Skeletal muscle cell (primary cell): Measurements from ENCODE around the gene TNN.

Experiments used
- DNase-seq: peaks from one replicate; pipeline ENCODE4 v3.0.0-alpha.2; 2010; ENCODE audit warnings: low read depth
- H3K4me3 ChIP-seq: 2 replicates; pipeline ENCODE4 v1.5.1; 2011; ENCODE audit warnings: low read depth, mild to moderate bottlenecking, control low read depth, low read length, moderate library complexity

Gene TNN

DNA sequence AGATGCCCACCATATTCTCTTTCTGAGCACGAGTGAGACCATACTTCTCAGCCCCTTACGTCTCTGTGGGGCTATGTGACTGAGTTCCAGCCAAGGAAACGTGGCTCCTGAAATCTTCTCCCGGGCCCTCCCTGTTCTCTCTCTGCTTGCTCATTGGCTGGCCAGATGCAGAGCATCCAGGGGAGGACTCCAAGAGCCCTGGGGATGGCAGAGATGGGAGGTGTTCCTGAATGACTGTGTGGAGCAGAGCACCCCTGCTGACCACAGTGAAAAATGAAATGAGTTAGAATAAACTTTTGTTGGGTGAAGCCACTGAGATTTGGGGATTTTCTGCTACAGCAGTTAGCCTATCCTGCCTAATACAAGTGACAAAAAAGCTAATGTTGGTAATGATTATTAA lies 101.1 kb downstream of the TNN start:
- H3K4me3 ChIP-seq, result no peak overlapping the region
- DNase-seq, result no peak

DNA sequence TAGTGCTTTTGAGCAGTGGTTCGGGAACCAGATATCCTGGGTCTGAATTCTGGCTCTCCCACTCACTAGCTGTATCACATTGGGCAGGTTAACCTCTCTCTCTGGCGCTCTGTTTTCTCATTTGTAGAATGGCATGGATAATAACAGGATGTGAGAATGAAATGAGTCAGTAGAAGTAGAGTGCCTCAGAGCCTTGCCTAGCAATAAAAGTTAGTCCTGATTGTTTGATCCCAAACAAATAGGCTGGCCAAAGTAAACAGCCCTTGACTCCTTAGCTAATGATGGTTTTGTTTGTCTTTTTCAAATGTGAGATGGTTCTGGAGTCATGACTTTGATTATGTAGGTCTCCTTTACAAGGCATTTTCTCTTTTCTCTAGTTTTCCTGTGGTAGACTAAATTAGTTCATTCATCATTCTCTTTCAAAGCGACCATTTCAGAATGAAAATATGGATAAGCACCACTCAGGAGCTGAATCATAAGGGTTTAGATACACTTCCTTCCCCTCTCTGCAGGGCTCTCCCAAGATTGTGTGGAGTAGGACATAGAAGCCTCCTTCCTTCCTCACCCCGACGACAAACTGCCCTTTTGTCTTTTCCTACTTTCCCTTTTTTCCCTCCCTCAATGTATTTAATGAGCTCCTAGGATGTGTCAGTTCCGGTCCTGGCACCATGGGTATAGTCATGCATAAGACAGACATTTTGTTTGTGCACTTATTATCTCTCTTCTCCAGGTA lies 101.8 kb downstream of the TNN start:
- DNase-seq, result no peak
- no peak overlapping the region for H3K4me3 ChIP-seq

DNA sequence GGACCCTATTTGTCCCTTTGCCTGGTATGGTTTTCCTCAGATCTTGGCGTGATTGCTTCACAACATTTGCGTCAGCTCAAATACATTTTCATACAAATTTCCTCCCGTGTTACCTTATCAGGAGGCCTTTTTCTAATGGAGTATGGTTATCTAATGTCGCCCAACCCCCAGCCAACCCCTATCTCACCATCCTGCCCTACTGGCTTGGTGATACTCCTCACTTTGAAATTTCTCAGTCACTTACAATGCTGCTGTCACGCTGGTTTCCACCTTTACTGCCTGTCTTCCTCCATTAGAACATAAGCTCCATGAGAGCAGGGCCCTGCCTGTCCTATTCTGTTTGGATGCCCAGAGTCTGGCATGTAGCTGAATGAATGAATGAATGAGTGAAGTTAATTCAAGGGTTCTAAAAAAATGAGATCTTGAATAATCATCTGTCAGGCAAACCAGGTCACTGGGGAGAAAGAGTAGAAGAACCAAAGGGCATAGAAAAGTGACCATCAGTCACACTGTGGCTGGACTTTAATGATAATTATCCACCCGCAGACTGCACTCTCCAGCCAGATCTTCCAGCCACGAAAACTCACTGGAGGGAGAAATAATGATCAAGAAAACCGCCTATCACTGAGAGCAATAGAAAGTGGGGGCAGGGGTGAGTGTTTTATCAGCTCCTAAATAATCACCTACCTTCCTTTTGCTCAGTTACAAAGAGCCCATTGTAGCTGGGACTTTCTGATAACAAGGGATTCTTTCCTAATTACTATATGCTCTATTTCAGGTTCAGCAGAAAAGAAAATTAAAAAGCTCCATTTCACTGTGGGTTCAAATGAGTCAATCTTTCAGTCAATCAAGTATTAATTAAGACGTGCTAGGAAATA lies 103.6 kb downstream of the TNN start:
- no peak for DNase-seq
- no peak overlapping the region for H3K4me3 ChIP-seq

DNA sequence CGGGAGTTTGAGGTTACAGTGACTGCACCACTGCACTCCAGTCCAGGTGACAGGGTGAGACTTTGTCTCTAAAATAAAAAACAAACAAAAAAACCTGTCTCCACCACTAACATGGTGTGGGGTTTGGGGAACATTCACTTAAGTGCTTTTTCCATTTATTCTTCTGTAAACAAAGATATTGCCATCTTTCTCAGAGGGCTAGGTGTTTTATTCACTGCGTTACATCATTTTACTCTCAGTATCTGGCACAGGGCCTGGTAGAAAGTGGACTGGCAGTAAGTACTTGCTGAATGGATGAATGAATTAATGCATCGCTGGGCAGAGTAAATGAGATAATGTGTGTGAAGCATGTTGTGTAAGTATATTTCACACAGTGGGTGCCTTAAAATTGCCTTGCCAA lies 104.9 kb downstream of the TNN start:
- DNase-seq, result no peak
- H3K4me3 ChIP-seq, result no peak overlapping the region

DNA sequence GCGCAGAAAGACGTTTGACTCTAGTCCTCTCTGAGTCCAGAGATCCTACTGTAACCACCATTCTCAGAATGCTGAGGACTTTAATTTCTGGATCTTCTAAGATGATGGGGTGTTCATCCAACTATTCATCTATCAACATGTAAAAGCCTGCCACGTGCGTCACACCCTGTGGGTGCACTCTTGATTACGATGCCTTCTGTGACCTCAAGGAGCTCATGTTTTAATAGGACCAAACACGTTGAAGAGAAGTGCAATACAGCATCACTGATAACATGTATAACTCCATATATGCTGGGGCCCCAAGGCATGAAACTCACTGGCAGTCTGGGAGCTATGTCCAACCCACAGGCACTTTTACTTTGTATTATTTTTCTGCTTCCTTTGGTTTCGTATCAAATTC lies 105.9 kb downstream of the TNN start:
- H3K4me3 ChIP-seq, result no peak overlapping the region
- no peak for DNase-seq

DNA sequence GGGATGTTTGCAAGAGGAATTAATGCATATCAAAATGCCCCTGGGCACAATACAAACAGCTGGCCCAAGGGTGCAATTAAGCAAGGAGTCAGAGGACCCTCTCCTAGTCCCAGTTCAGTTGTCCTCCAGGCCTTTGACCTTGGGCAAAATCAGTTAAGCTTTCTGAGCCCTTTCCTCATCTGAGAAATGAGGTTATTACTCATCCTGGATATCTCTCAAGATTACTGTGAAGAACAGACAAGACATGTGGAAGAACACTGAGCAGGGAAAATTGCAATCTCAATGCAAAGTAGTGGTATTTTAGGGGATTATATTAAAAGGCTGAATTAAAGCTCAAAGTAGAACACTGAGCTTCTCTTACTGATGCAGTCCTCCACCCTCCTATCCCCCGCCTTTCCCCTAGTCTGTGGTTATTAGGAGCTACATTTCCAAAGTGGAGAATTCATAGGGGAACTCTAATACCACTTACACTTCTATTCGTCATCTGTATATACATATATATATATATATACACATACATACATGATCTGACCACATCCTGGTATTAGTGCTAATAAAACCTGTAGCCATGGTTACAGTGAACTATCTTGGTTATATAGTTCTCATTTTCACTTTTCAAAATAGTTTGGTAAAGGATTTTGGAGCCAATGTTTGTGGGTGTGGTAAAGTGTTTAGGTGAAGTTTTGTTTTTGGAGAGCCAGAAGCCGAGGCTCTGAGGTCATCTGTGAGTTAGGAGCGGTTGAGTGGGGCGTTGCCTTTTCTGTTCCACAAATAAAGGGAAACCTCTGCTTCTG lies 106.9 kb downstream of the TNN start:
- no peak overlapping the region for H3K4me3 ChIP-seq
- no peak for DNase-seq

DNA sequence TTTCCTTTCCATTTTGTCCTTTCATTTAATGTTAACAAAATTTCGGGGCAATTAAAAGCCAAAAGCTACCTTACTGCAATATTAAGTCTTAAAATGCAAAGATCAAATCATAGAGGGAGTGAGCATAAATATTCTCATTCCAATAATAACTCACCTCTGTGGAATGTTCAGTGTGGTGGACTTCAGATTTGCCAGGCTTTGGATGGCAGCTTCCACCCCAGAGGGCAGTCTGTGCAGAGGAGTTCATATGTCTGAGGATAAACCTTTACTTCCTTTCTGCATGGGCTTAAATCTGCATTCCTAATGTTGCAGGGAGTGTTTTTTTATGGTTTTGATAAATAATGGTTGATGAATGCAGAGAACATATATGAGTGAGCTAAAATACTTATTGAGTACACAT lies 108.6 kb downstream of the TNN start:
- no peak for DNase-seq

DNA sequence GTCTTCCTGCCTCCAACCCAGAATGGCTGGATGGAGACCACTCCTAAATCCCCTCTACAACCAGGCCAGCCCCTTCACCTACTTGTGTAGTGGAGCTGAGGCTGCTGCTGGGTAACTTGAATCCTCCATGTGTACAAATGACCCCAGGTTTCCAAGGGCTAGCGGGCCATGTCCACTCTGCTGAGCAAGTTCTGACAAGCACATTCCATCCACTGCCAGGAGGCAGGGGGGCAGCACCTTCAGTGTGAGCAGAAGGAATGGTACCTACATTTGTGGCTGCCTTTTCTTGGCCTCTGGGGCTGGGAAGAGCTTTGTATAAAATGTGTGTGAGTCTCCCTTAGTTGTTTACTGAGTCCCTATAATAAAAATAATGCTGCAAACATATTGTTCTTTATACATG lies 110.4 kb downstream of the TNN start:
- no peak overlapping the region for H3K4me3 ChIP-seq
- no peak for DNase-seq

More for the DNA sequence above, 108.6 kb downstream of the TNN start:
- H3K4me3 ChIP-seq, result no peak overlapping the region

DNA sequence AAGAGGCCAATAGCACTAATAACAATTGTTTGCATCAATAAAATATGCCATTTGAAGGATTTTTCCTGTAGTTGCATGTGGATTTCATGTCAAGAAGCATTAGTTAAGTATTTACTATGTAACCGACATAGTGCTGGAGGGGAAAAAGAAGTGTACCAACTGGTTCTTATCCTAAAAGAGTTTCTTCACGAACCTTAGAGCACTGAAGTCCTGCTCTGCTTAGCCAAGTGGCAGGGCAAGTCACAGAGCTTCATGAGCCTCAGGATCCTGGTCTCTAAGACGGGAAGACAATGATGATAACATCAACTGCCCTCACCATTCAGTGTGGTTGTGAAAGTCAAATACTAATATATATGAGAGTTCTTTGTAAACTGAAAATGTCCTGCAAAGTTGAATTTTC lies 110.8 kb downstream of the TNN start:
- H3K4me3 ChIP-seq, result no peak overlapping the region
- DNase-seq, result no peak

DNA sequence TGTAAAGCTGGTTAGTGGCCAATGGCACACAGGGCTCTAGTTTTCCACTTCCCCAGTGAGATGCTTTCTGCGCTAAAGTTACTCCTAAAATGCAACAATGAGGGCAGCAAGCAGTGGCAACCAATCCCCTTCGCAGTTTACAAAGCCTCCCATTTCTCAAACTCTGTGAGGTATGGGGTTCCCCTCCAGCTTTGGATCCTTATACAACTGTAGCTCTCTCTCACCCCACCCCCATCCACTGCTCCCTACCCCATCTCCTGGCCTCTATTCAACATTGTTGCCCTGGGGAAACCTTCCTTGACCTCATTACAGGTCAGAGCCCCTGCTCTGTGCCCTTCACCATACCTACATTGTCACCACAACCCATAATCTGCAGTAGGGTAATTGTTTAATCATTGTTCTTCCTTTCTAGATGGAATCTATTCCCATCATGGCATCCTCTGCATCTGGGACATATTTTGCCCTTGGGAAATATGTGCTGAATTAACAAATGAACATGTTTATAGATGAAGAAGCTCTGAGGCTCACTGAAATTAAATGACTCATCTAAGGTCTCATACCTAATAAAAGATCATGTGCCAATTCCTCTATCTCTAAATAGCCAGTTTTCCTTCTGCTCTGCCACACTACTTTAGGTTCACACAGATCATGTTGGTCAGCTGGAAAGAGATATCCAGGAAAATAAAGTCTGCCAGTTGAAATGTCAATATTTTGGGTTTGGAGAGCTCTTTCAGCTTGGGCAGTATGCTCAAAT lies 112.4 kb downstream of the TNN start:
- H3K4me3 ChIP-seq, result no peak overlapping the region
- DNase-seq, result no peak

DNA sequence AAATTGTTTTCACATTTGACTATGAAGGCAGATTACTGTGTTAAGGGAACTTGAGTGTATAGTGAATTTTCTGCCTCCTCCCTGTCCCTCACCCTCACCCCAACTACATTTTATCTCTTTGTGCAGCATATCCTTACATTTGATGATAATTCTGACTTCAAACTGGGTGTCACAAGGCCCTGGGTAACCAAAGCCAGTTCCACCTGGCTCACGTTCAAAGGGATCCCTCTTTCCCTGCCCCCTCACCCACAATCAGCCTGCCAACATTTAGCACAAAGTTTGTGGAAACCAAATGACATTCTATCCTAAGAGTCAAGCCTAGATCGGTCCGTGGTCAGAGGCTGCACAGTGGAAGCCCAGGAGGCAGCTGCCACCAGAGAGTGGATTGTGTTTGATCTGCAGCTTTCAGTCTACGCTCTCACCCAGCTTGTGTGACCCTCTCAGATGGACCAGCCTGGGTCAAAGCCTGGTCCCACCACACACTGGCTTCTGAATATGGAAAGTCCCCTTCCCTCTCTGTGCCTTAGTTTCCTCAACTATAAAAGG lies 114.6 kb downstream of the TNN start:
- no peak overlapping the region for H3K4me3 ChIP-seq
- DNase-seq, result no peak

DNA sequence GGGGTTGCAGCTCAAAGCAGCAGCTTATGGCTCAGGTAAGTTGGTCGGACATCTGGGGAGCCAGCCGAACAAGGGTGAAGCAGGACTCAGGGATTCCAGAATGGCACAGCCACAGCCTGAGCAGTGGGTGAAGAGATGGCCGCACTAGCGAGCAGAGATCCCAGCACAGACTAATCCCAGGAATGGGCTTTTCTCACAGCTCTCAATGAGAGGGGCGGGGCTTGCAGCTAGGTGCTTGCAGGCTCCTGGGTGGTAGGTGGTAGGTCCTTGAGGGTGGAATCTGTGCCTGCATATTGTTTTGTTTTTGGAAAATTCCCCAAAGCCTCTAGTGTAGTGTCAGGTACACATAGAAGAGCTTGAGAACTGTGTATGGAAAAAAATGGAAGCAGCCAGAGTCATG lies 116.0 kb downstream of the TNN start:
- DNase-seq, result no peak
- no peak overlapping the region for H3K4me3 ChIP-seq

DNA sequence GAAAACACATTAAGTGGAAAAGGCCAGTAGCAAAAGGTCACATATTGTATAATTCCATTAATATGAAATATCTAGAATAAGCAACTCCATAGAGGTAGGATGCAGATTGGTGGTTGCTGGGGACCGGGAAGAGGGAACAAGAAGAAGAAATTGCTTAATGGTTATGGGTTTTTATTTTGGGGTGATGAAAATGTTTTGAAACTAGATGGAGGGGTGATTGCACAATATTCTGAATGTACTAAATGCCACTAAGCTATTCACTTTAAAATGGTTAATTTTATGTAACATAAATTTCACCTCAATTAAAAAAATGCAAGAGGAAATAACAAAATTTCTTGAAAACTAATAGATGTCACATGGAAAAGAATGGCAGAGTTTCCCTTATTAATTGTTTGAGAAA lies 118.3 kb downstream of the TNN start:
- DNase-seq, result no peak
- H3K4me3 ChIP-seq, result no peak overlapping the region

DNA sequence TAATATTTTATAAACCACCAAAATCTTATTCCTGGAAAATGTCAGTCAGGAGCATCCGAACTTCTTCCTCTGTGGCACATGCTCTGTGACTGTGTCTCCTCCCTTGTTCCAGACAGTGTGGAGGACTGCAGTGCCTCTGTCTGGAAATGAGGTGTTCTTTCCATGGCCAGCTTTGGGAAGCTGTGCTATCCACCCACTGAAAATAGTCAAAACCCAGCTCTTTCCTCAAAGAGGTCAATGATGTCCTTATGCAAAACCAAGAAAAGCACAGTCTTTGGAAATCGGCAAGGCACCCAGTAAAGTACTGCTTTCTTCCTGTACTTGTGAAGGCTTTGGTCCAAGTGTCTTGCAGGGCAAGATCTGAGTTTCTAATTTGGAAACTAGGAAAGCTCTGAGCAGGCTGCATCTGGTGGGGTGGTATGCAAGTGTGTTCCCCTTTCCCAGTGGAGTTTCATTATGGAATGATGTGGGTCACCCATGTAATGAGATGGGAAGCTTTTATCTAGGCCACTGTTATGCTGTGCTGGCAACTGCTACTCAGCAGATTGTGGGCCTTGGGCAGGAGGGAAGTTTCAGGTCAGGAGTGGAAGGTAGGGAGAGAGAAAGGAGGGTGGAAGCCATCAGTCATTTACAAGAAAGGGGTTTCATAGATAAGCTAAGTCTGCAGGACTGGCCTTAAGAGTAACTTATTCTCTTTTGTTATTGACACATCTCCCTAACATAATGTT lies 119.0 kb downstream of the TNN start:
- DNase-seq, result no peak
- H3K4me3 ChIP-seq, result no peak overlapping the region

DNA sequence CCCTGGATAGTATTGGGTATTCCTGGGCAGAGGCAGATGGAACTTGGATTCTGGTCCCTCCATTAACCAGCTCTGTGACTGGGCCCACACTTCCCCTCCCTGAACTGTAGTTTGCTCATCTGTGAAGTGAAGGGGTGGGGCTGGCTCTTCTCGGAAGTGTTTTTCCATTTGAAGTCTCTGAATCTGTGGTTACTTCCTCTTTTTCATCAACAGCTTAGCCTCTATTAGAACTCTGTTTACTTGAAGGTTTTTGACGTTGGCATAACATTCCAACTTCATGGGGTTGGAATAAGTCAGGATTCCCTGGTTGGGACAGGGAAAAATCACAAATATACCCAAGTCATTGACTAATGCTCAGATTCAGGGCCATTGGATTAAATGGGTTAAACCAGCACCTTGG lies 121.3 kb downstream of the TNN start:
- no peak for DNase-seq
- no peak overlapping the region for H3K4me3 ChIP-seq

DNA sequence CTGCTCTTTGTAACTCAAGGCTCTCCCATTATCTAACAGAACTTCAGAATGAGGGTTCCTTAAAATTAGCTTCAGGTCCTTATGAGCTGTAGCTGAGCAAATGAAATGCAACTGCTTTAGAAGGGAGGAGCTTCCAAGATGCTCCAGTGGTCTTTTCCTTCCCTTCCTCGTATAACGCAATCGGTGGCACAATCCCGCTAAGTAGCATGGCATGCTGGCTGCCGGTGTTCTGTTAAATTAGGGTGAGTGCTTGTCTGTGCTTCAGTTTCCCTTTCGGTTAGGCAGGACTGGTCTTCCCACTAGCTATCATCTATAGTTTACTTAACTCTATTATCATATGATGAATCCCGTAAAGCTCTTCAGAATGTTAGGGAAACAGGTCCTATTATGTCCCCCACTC lies 124.0 kb downstream of the TNN start:
- no peak for DNase-seq

DNA sequence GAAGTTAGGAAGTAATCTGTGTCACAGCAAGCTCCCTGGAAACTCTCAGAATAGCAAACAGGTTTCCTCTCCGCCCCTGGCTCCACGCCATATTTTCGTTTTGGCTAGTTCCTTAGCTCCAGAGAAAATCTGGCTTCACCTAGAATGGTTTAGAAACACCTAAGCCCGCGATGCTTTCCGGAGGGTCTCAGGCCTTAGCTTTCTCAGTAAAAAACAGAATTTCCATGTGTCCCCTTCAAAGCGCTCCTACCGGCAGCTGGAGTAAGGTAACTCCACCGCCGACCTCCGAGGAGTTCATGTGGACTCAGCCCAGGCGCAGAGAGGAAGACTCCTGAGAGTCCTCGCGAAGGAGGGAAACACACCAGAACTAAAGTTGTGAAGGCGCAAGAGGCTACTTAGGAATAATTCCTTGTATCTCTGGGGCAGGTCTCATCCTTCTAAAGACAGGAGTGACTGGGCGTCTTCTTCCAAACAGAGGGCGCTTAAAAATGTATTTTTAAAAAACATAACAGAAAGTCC lies 124.5 kb downstream of the TNN start:
- no peak for DNase-seq
- peak overlapping the region; percentile 44 for H3K4me3 ChIP-seq

More for the DNA sequence above, 124.0 kb downstream of the TNN start:
- peak overlapping the region; percentile 44 for H3K4me3 ChIP-seq
